Fibroblast of skin of left biceps (primary cell): ENCODE results near the gene FAM135A.
A peak's percentile ranks its signal among the peaks of the same experiment; 100 is the strongest.

ENCODE experiments used
- DNase-seq, 2 experiments: peaks; one replicate each; pipeline ENCODE4 v3.0.0-alpha.2; 2013; ENCODE audit warnings: low read depth in 2 of 2

Gene FAM135A

GRCh38 chr6:70413114-70413991 is at the start of gene FAM135A:
TSS of gene FAM135A (plus strand) at chr6:70413508. CDS start at chr6:70428343, 14,835 bp downstream.
- peak; percentile 95 for DNase-seq

- DNase-seq = no peak
Observed at GRCh38 chr6:70363741-70364493, 49.4 kb upstream of the FAM135A start.

GRCh38 chr6:70369332-70369950 is 43.9 kb upstream of the FAM135A start:
- DNase-seq = peak; percentile 24 to 25

DNA sequence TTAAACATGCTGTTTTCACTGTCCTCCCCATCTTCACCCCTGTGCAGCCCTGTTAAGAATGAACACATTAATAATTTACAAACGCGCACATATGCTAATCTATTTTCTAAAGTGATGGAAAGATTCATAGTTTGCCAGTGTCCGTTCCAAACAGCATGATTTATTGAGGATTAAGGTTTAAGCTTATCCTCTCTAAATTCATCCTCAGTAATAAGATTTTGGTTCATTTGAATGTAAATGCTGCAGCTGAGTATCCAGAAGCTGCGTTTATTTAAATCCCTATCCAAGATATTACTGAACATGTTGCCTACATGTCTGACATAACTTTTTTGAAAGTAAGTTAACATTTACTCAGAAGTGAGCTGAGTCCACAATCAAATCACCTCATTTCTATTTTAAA is 42.8 kb upstream of the FAM135A start:
- DNase-seq = no peak

GRCh38 chr6:70371454-70372105 is 41.7 kb upstream of the FAM135A start:
- peak; percentile 54 to 65 for DNase-seq

DNA sequence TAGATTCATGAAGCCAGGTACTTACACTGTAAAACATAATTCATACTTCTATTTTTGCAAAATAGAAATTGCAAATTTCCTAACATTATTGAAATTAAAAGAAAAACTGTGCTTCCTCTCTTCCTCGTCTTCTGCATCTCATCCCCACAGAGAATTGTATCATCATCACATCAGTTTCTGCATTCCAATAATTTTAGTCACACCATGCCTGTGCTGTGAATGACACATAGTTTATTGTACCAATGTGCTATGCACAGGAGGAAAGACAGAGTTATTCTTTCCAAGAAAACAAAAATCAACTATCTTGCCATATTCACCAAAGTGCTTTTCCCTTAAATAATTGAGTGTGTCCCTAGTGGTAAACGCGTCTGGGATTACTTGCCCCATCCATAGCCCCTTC is 38.1 kb upstream of the FAM135A start:
- DNase-seq = peak in 1 of 2 experiments; percentile 21

GRCh38 chr6:70375882-70376281 is 37.4 kb upstream of the FAM135A start:
- DNase-seq = no peak

DNA sequence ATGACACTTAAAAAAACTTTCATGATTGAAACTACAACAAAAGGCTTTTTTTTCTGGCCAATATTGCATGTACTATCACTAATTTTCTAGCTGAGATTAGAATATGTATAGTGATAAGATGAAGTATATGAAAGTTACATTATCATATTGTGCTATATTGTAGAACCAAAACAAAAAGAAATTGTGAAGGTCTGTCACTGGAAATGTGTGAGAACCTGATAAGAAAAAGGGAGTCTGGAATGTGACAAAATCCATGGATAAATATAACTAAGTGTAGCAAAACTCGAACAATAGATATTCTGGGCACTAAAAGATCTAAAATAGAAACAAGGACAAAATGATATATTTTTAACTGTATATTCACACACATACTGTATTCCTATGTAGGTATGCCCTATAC is 36.7 kb upstream of the FAM135A start:
- DNase-seq = no peak

- DNase-seq = no peak
Observed at GRCh38 chr6:70377372-70377771, 35.9 kb upstream of the FAM135A start.

DNA sequence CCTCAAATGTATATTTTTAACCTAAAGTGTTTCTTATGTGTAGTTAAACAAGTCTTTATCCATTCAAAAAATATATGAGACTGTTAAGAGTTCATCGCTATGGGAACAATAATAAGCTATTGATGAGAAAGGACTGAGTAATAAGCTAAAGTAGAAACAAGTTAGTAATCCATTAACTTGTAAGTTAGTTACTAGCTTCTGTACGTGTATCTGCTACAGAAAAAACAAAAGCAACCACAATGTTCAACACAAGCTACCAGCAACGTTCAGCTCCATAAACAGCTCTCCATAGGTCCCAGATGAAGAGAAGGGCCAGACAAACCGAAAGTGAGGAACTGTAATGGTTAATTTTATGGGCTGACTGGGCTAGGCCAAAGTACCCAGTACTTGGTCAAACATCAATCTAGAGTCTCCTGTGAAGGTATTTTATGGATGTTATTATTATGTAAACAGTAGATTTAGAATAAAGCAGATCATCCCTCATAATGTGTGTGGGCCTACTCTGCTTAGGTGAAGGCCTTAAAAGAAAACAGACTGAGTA is 33.8 kb upstream of the FAM135A start:
- DNase-seq = no peak

DNA sequence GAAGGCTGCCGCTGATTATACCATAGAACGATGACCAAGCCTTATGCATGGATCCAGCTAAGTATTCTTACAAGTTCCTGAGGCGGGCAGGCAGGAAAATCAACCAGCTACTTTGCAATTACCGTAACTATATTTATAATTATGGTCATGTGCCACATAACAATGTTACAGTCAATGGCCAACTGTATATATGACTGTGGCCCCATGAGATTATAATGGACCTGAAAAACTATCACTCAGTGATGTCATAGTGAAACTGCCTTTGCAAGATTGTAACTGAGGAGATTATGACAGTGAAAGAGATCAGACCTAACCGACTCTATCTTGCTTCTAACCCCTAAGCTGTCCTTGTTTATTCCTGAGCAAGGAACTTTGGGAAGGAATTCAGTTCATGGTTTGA is 33.1 kb upstream of the FAM135A start:
- DNase-seq = no peak

DNA sequence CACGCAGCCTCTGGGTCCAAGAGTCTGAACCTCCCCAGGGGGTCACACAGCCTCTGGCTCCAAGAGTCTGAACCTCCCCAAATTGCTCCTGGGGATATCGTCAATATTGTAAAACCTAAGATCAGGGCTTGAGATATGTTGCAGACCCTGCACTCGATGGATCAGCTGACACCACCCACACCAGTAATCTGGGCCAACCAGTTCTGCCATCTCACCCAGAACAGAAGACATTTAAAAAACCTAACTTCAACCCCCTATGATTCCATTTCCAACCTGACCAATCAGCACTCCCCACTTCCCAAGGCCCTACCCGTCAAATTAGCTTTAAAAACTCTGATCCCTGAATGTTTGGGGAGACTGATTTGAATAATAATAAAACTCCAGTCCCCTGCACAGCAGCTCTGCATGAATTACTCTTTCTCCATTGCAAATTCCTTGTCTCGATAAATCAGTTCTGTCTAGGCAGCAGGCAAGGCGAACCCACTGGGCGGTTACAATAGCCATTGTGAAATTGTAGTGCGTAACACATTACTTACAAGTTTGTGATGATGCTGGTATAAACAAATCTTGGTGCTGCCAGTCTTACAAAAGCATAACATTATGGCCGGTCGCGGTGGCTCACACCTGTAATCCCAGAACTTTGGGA is 32.4 kb upstream of the FAM135A start:
- DNase-seq = no peak

GRCh38 chr6:70381417-70381782 is 31.9 kb upstream of the FAM135A start:
- no peak for DNase-seq

DNA sequence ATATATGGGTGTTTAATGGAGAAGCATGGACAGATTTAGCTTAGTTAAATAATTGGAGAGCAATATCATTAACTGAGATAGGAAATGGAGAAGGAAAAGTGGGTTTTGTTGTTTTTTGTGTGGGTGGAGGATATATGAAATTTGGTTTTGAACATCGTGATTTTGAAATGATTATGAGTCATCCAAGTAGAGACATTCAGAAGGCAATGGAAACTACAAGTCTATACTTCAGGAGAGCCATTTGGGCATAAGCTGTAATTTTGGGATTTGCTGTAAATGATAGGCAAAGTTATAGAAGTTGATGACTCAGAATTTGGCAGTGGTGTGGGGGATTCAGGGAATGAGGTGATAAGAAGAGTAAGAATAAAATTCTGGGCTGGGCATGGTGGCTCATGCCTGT is 27.4 kb upstream of the FAM135A start:
- no peak for DNase-seq

GRCh38 chr6:70388814-70389213 is 24.5 kb upstream of the FAM135A start:
- DNase-seq = no peak

GRCh38 chr6:70389261-70389660 is 24.0 kb upstream of the FAM135A start:
- no peak for DNase-seq

GRCh38 chr6:70390067-70390466 is 23.2 kb upstream of the FAM135A start:
- DNase-seq = no peak

- DNase-seq = no peak
Observed at GRCh38 chr6:70391492-70391891, 21.8 kb upstream of the FAM135A start.

- no peak for DNase-seq
Observed at GRCh38 chr6:70394518-70395300, 18.6 kb upstream of the FAM135A start.

- DNase-seq = no peak
Observed at GRCh38 chr6:70395301-70395672, 18.0 kb upstream of the FAM135A start.

GRCh38 chr6:70396163-70396562 is 17.1 kb upstream of the FAM135A start:
- DNase-seq = no peak
